IMR-90 (cell line): ENCODE results near the gene YES1.

Experiments used
- BHLHE40 ChIP-seq: fragments of 150-350 bp; IDR thresholded peaks from 2 replicates; pipeline ENCODE4 v1.6.1; 2016; ENCODE audit warnings: mild to moderate bottlenecking, low read depth, low read length
- CTCF ChIP-seq: conservative IDR thresholded peaks from 2 replicates; pipeline ENCODE4 v1.5.1; 2012; ENCODE audit warnings: mild to moderate bottlenecking, low read depth, low read length, improper control_type of control experiment
- ELK1 ChIP-seq: fragments of 150-350 bp; IDR thresholded peaks from 2 replicates; pipeline ENCODE4 v1.6.1; 2016; ENCODE audit warnings: low read depth, mild to moderate bottlenecking, low read length, moderate library complexity, borderline replicate concordance
- MAFK ChIP-seq: IDR thresholded peaks from 2 replicates; pipeline ENCODE4 v1.6.1; 2012; ENCODE audit warnings: low read depth, low read length, improper control_type of control experiment
- MXI1 ChIP-seq: IDR thresholded peaks from 2 replicates; pipeline ENCODE4 v1.6.1; 2012; ENCODE audit warnings: low read depth, mild to moderate bottlenecking, low read length, moderate library complexity, borderline replicate concordance
- NFE2L2 ChIP-seq: fragments of 150-350 bp; IDR thresholded peaks from 2 replicates; pipeline ENCODE4 v1.6.1; 2016; ENCODE audit warnings: low read depth, mild to moderate bottlenecking, low read length
- POLR2A ChIP-seq: IDR thresholded peaks from 2 replicates; pipeline ENCODE4 v1.6.1; 2012; ENCODE audit warnings: mild to moderate bottlenecking, low read depth, low read length
- RAD21 ChIP-seq: IDR thresholded peaks from 2 replicates; pipeline ENCODE4 v1.6.1; 2012; ENCODE audit warnings: low read length, improper control_type of control experiment
- RFX5 ChIP-seq: IDR thresholded peaks from 2 replicates; pipeline ENCODE4 v1.8.0; 2012; ENCODE audit warnings: low read depth, mild to moderate bottlenecking, low read length, moderate library complexity
- SMC3 ChIP-seq: fragments of 150-350 bp; IDR thresholded peaks from 2 replicates; pipeline ENCODE4 v1.6.1; 2016; ENCODE audit warnings: low read depth, mild to moderate bottlenecking, antibody characterized with exemption, low read length, moderate library complexity
- TF ChIP-seq, protein P1 (sequence below): fragments of 150-350 bp; IDR thresholded peaks from 2 replicates; pipeline ENCODE4 v1.6.1; 2017; ENCODE audit warnings: mild to moderate bottlenecking, antibody characterized with exemption, low read length, low read depth

DNA sequence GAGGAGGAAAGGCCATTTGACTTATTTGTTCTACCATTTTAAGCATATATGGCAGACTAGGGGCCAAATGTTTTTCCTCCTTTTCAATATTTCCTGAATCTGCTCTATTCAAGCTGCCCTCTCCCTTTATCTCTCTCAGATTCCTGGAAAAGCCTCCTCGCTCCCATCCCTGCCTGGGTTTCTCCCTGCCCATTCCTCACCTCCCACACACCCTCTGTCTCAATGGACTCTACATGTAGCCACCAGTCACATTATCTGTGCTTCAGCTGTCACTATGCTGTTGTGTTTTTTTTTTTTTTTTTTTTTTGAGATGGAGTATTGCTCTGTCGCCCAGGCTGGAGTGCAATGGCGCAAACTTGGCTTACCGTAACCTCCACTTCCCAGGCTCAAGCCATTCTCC, 131.7 kb downstream of the YES1 start:
- TF ChIP-seq ELK1 (no peak), NFE2L2 (no peak), CTCF (no peak), BHLHE40 (no peak), POLR2A (no peak), RAD21 (no peak), SMC3 (no peak), MAFK (no peak), MXI1 (no peak), RFX5 (no peak)
- TF ChIP-seq, protein P1, sequence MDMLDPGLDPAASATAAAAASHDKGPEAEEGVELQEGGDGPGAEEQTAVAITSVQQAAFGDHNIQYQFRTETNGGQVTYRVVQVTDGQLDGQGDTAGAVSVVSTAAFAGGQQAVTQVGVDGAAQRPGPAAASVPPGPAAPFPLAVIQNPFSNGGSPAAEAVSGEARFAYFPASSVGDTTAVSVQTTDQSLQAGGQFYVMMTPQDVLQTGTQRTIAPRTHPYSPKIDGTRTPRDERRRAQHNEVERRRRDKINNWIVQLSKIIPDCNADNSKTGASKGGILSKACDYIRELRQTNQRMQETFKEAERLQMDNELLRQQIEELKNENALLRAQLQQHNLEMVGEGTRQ = no peak
